Kidney glomerular epithelial cell (primary cell): ENCODE measurements around the gene PCDH9.

Experiments
- DNase-seq: peaks from one replicate; lab custom pipeline; 2025; lab: John Stamatoyannopoulos, UW

Gene PCDH9

GRCh38 chr13:67155898-67156722 lies 74.0 kb downstream of the PCDH9 start:
- no peak for DNase-seq

GRCh38 chr13:67152085-67152484 lies 78.1 kb downstream of the PCDH9 start:
- no peak for DNase-seq

- no peak for DNase-seq
Measured at GRCh38 chr13:67151652-67152051, 78.5 kb downstream of the PCDH9 start.

GRCh38 chr13:67150608-67151007 lies 79.5 kb downstream of the PCDH9 start:
- no peak for DNase-seq

GRCh38 chr13:67148161-67148571 lies 82.0 kb downstream of the PCDH9 start:
- peak; percentile 57 for DNase-seq

GRCh38 chr13:67147342-67148133 lies 82.6 kb downstream of the PCDH9 start:
- peak; percentile 58 for DNase-seq

GRCh38 chr13:67146523-67147130 lies 83.5 kb downstream of the PCDH9 start:
- no peak for DNase-seq

- no peak for DNase-seq
Measured at GRCh38 chr13:67145950-67146349, 84.2 kb downstream of the PCDH9 start.

- no peak for DNase-seq
Measured at GRCh38 chr13:67143544-67144115, 86.5 kb downstream of the PCDH9 start.

GRCh38 chr13:67140006-67140405 lies 90.1 kb downstream of the PCDH9 start:
- peak; percentile 53 for DNase-seq

GRCh38 chr13:67139551-67139950 lies 90.6 kb downstream of the PCDH9 start:
- DNase-seq = no peak

- no peak for DNase-seq
Measured at GRCh38 chr13:67138970-67139369, 91.2 kb downstream of the PCDH9 start.

GRCh38 chr13:67137044-67137735 lies 92.9 kb downstream of the PCDH9 start:
- no peak for DNase-seq

- no peak for DNase-seq
Measured at GRCh38 chr13:67136157-67136556, 94.0 kb downstream of the PCDH9 start.

GRCh38 chr13:67135356-67135755 lies 94.8 kb downstream of the PCDH9 start:
- no peak for DNase-seq

GRCh38 chr13:67134417-67135129 lies 95.6 kb downstream of the PCDH9 start:
- DNase-seq = no peak

GRCh38 chr13:67133476-67133875 lies 96.7 kb downstream of the PCDH9 start:
- no peak for DNase-seq

- no peak for DNase-seq
Measured at GRCh38 chr13:67131393-67131792, 98.7 kb downstream of the PCDH9 start.

- no peak for DNase-seq
Measured at GRCh38 chr13:67130444-67130843, 99.7 kb downstream of the PCDH9 start.

GRCh38 chr13:67128136-67128535 lies 102.0 kb downstream of the PCDH9 start:
- no peak for DNase-seq

GRCh38 chr13:67125681-67126080 lies 104.5 kb downstream of the PCDH9 start:
- no peak for DNase-seq
